ENCODE measurements around the gene MUC5AC. TPM values are rescaled to one million over a fixed set of nuclear protein-coding genes. Genes with fewer than 3 reads are reported as not detected.
"Not testable (repeated sequence)": the region's sequence is repeated elsewhere in the genome, so short reads cannot be mapped to it uniquely, and the experiment has no call there.

Gene MUC5AC
- total RNA-seq, 1 experiment from 2014 or later, result 0.11 TPM

GRCh38 chr11:1244557-1244956 is 86.8 kb downstream of the MUC5AC start:
- H4K20me1 ChIP-seq (ENCODE audit: low read length); H3K4me2 ChIP-seq (ENCODE audit: low read length); H3K36me3 ChIP-seq (ENCODE audit: low read depth, low read length); H3K27me3 ChIP-seq (ENCODE audit: low read length); ATAC-seq; H3K27ac ChIP-seq (ENCODE audit: low read length); H3K9me2 ChIP-seq (replicated peaks; ENCODE audit: low read length); H3K4me3 ChIP-seq (ENCODE audit: low read length); DNase-seq; H3K4me1 ChIP-seq (ENCODE audit: insufficient read depth, low read length); H3K9ac ChIP-seq (ENCODE audit: low read length); H3K9me3 ChIP-seq (ENCODE audit: low read length); POLR2A ChIA-PET (ENCODE audit: unreplicated experiment); BruUV-seq (replicated peaks); H3K79me2 ChIP-seq (ENCODE audit: low read length); H2AFZ ChIP-seq (ENCODE audit: low read length); CTCF ChIA-PET; intact Hi-C loops (cut with micrococcal nuclease); H3F3A ChIP-seq (ENCODE audit: low read length, unreplicated experiment): not testable (repeated sequence)

GRCh38 chr11:1245717-1246116 is 88.0 kb downstream of the MUC5AC start:
- DNase-seq; CTCF ChIA-PET; H3K4me1 ChIP-seq (ENCODE audit: insufficient read depth, low read length); H2AFZ ChIP-seq (ENCODE audit: low read length); intact Hi-C loops (cut with micrococcal nuclease); H3K27ac ChIP-seq (ENCODE audit: low read length); H3K9me2 ChIP-seq (replicated peaks; ENCODE audit: low read length); H3K36me3 ChIP-seq (ENCODE audit: low read depth, low read length); BruUV-seq (replicated peaks); H3F3A ChIP-seq (ENCODE audit: low read length, unreplicated experiment); H3K79me2 ChIP-seq (ENCODE audit: low read length); H3K27me3 ChIP-seq (ENCODE audit: low read length); H4K20me1 ChIP-seq (ENCODE audit: low read length); H3K9me3 ChIP-seq (ENCODE audit: low read length); POLR2A ChIA-PET (ENCODE audit: unreplicated experiment); H3K4me3 ChIP-seq (ENCODE audit: low read length); H3K9ac ChIP-seq (ENCODE audit: low read length); H3K4me2 ChIP-seq (ENCODE audit: low read length): not testable (repeated sequence)
- ATAC-seq, result 0 out of 2 replicates have a peak, but pooled peaks have one; percentile 4

- BruUV-seq (replicated peaks); intact Hi-C loops (cut with micrococcal nuclease): not testable (repeated sequence)
Observed at GRCh38 chr11:1246301-1246700, 88.5 kb downstream of the MUC5AC start.

GRCh38 chr11:1247026-1247425 is 89.3 kb downstream of the MUC5AC start:
- H3K27me3 ChIP-seq (ENCODE audit: low read length); H3K27ac ChIP-seq (ENCODE audit: low read length); CTCF ChIA-PET; H3F3A ChIP-seq (ENCODE audit: low read length, unreplicated experiment); H2AFZ ChIP-seq (ENCODE audit: low read length); DNase-seq; H3K9me3 ChIP-seq (ENCODE audit: low read length); H3K9me2 ChIP-seq (replicated peaks; ENCODE audit: low read length); ATAC-seq; H4K20me1 ChIP-seq (ENCODE audit: low read length); H3K36me3 ChIP-seq (ENCODE audit: low read depth, low read length); H3K4me1 ChIP-seq (ENCODE audit: insufficient read depth, low read length); H3K79me2 ChIP-seq (ENCODE audit: low read length); H3K4me2 ChIP-seq (ENCODE audit: low read length); H3K4me3 ChIP-seq (ENCODE audit: low read length); intact Hi-C loops (cut with micrococcal nuclease); BruUV-seq (replicated peaks); POLR2A ChIA-PET (ENCODE audit: unreplicated experiment); H3K9ac ChIP-seq (ENCODE audit: low read length): not testable (repeated sequence)

More at GRCh38 chr11:1246301-1246700, 88.5 kb downstream of the MUC5AC start:
- POLR2A ChIA-PET (ENCODE audit: unreplicated experiment); H3K36me3 ChIP-seq (ENCODE audit: low read depth, low read length); H3K79me2 ChIP-seq (ENCODE audit: low read length); H3K27me3 ChIP-seq (ENCODE audit: low read length); H3K9me2 ChIP-seq (replicated peaks; ENCODE audit: low read length); H2AFZ ChIP-seq (ENCODE audit: low read length); H3K27ac ChIP-seq (ENCODE audit: low read length); DNase-seq; H3F3A ChIP-seq (ENCODE audit: low read length, unreplicated experiment); ATAC-seq; H3K9me3 ChIP-seq (ENCODE audit: low read length); H3K4me2 ChIP-seq (ENCODE audit: low read length); H4K20me1 ChIP-seq (ENCODE audit: low read length); H3K9ac ChIP-seq (ENCODE audit: low read length); H3K4me3 ChIP-seq (ENCODE audit: low read length); CTCF ChIA-PET; H3K4me1 ChIP-seq (ENCODE audit: insufficient read depth, low read length): not testable (repeated sequence)

GRCh38 chr11:1248951-1249350 is 91.2 kb downstream of the MUC5AC start:
- H3K9me3 ChIP-seq (ENCODE audit: low read length); H3K9ac ChIP-seq (ENCODE audit: low read length); H3K36me3 ChIP-seq (ENCODE audit: low read depth, low read length); BruUV-seq (replicated peaks); H3K9me2 ChIP-seq (replicated peaks; ENCODE audit: low read length); H3K27me3 ChIP-seq (ENCODE audit: low read length); H3K79me2 ChIP-seq (ENCODE audit: low read length); CTCF ChIA-PET; ATAC-seq; DNase-seq; H3F3A ChIP-seq (ENCODE audit: low read length, unreplicated experiment); H2AFZ ChIP-seq (ENCODE audit: low read length); H3K27ac ChIP-seq (ENCODE audit: low read length); POLR2A ChIA-PET (ENCODE audit: unreplicated experiment); H3K4me2 ChIP-seq (ENCODE audit: low read length); H3K4me3 ChIP-seq (ENCODE audit: low read length); H3K4me1 ChIP-seq (ENCODE audit: insufficient read depth, low read length); intact Hi-C loops (cut with micrococcal nuclease); H4K20me1 ChIP-seq (ENCODE audit: low read length): not testable (repeated sequence)

GRCh38 chr11:1250411-1250810 is 92.7 kb downstream of the MUC5AC start:
- CTCF ChIA-PET; POLR2A ChIA-PET (ENCODE audit: unreplicated experiment); H3K9ac ChIP-seq (ENCODE audit: low read length); H3K9me2 ChIP-seq (replicated peaks; ENCODE audit: low read length); BruUV-seq (replicated peaks); H3K27me3 ChIP-seq (ENCODE audit: low read length); H3K79me2 ChIP-seq (ENCODE audit: low read length); H3K27ac ChIP-seq (ENCODE audit: low read length); H3F3A ChIP-seq (ENCODE audit: low read length, unreplicated experiment); H3K4me2 ChIP-seq (ENCODE audit: low read length); H4K20me1 ChIP-seq (ENCODE audit: low read length); H3K4me3 ChIP-seq (ENCODE audit: low read length); H3K4me1 ChIP-seq (ENCODE audit: insufficient read depth, low read length); DNase-seq; intact Hi-C loops (cut with micrococcal nuclease); H3K9me3 ChIP-seq (ENCODE audit: low read length); H2AFZ ChIP-seq (ENCODE audit: low read length); H3K36me3 ChIP-seq (ENCODE audit: low read depth, low read length); ATAC-seq: not testable (repeated sequence)
